CD14-positive monocyte (primary cell): ENCODE data around the gene PAGE3. TPM values are rescaled to one million over a fixed set of nuclear protein-coding genes. Genes with fewer than 3 reads are reported as not detected.

ENCODE experiments used
- DNase-seq, 3 donors: peaks; one replicate each; pipeline ENCODE4 v3.0.0-alpha.2; 2011 to 2022
- H2AFZ ChIP-seq: 2 replicates; pipeline ENCODE4 v1.6.0; 2012; ENCODE audit warnings: mild to moderate bottlenecking, low read depth, low read length, inconsistent platforms; ENCODE audit not compliant: insufficient read depth, poor library complexity, severe bottlenecking
- H3K27ac ChIP-seq, 2 donors: 1 replicate in 1 of 2; 2 replicates in 1 of 2; pipeline ENCODE4 v1.5.1; 2012 to 2013; ENCODE audit warnings: low read length in 2 of 2, control low read depth in 1 of 2, inconsistent platforms in 1 of 2, low read depth in 1 of 2, mild to moderate bottlenecking in 1 of 2
- H3K27me3 ChIP-seq, 2 donors: one replicate each; pipeline versions ENCODE4 v1.6.0 to v1.6.1; 2011 to 2013; ENCODE audit warnings: low read length in 2 of 2; ENCODE audit not compliant: control insufficient read depth in 2 of 2, insufficient read depth in 2 of 2
- H3K36me3 ChIP-seq, 2 donors: replicated peaks in 1 of 2; 1 replicate in 1 of 2; 2 replicates in 1 of 2; pipeline versions ENCODE4 v1.5.1 to v1.6.1; 2012 to 2013; ENCODE audit warnings: low read length in 2 of 2, control low read depth in 1 of 2, inconsistent platforms in 1 of 2, mild to moderate bottlenecking in 1 of 2; ENCODE audit not compliant: insufficient read depth in 2 of 2, control insufficient read depth in 1 of 2
- H3K4me1 ChIP-seq, 2 donors: 1 replicate in 1 of 2; 2 replicates in 1 of 2; pipeline versions ENCODE4 v1.5.1 to v1.6.1; 2012 to 2013; ENCODE audit warnings: low read length in 2 of 2, control low read depth in 1 of 2, inconsistent platforms in 1 of 2, mild to moderate bottlenecking in 1 of 2, moderate library complexity in 1 of 2; ENCODE audit not compliant: insufficient read depth in 2 of 2, control insufficient read depth in 1 of 2
- H3K4me2 ChIP-seq: replicated peaks from 2 replicates; pipeline ENCODE3; 2012; ENCODE audit warnings: low read length, moderate library complexity, mild to moderate bottlenecking; ENCODE audit not compliant: poor library complexity, severe bottlenecking; ENCODE audit errors: extremely low read depth
- H3K4me3 ChIP-seq, 3 experiments: fragments of 200-600 bp in 1 of 3; sonication (generic) in 1 of 3; replicated peaks in 1 of 3; 1 replicate in 2 of 3; 2 replicates in 1 of 3; pipeline ENCODE4 v1.5.1; 2011 to 2013; ENCODE audit warnings: low read length in 3 of 3, mild to moderate bottlenecking in 3 of 3, control low read depth in 2 of 3, low read depth in 2 of 3, inconsistent platforms in 1 of 3, moderate library complexity in 1 of 3
- H3K79me2 ChIP-seq: 2 replicates; pipeline ENCODE4 v1.6.0; 2012; ENCODE audit warnings: mild to moderate bottlenecking, control low read depth, inconsistent platforms, low read length, moderate library complexity; ENCODE audit not compliant: insufficient read depth
- H3K9ac ChIP-seq: 2 replicates; pipeline ENCODE4 v1.6.0; 2017; ENCODE audit warnings: low read length, mild to moderate bottlenecking; ENCODE audit not compliant: insufficient read depth, poor library complexity, severe bottlenecking
- H3K9me3 ChIP-seq, 2 donors: replicated peaks in 1 of 2; 1 replicate in 1 of 2; 2 replicates in 1 of 2; pipeline versions ENCODE4 v1.5.1 to v1.6.1; 2012 to 2013; ENCODE audit warnings: low read length in 2 of 2, control low read depth in 1 of 2; ENCODE audit not compliant: control insufficient read depth in 1 of 2, insufficient read depth in 1 of 2
- H4K20me1 ChIP-seq: 2 replicates; pipeline ENCODE4 v1.6.0; 2012; ENCODE audit warnings: mild to moderate bottlenecking, low read length, control low read depth, moderate library complexity; ENCODE audit not compliant: insufficient read depth
- H3K27ac Mint-ChIP-seq, 7 donors: one replicate each; pipeline ENCODE4 v1.8.0; 2020; ENCODE audit warnings: mild to moderate bottlenecking in 7 of 7, mixed read lengths in 7 of 7, moderate library complexity in 6 of 7, inconsistent platforms in 2 of 7
- H3K27me3 Mint-ChIP-seq, 3 donors: one replicate each; pipeline ENCODE4 v1.8.0; 2021 to 2022; ENCODE audit warnings: low read depth in 3 of 3, mild to moderate bottlenecking in 3 of 3, mixed read lengths in 3 of 3, moderate library complexity in 3 of 3, inconsistent platforms in 1 of 3
- H3K36me3 Mint-ChIP-seq, 2 donors: one replicate each; pipeline ENCODE4 v1.8.0; 2020; ENCODE audit warnings: mixed read lengths in 2 of 2, inconsistent platforms in 1 of 2, mild to moderate bottlenecking in 1 of 2
- H3K4me1 Mint-ChIP-seq: one replicate; pipeline ENCODE4 v1.8.0; 2020; ENCODE audit warnings: mild to moderate bottlenecking, mixed read lengths
- H3K4me3 Mint-ChIP-seq, 2 donors: one replicate each; pipeline ENCODE4 v1.8.0; 2020; ENCODE audit warnings: mild to moderate bottlenecking in 2 of 2, mixed read lengths in 2 of 2, moderate library complexity in 1 of 2
- H3K9me3 Mint-ChIP-seq, 7 donors: one replicate each; pipeline ENCODE4 v1.8.0; 2020 to 2022; ENCODE audit warnings: mixed read lengths in 7 of 7, mild to moderate bottlenecking in 6 of 7, moderate library complexity in 6 of 7, inconsistent platforms in 2 of 7
- CTCF ChIP-seq: fragments of 200-600 bp; IDR thresholded peaks from one replicate; pipeline ENCODE4 v1.8.0; 2022; ENCODE audit warnings: antibody characterized with exemption, mild to moderate bottlenecking
- WGBS: methylation state at CpG from one replicate; pipeline ENCODE4 v1.1.5; 2013; ENCODE audit warnings: missing lambda C conversion rate; ENCODE audit not compliant: insufficient coverage; 5-methylcytosine and 5-hydroxymethylcytosine counted together
- intact Hi-C, 2 donors: fragments of 100-400 bp; cut with micrococcal nuclease; formaldehyde crosslinking; loops; one replicate each; pipeline versions ENCODE4 v1.15.0 to v1.15.1; 2023
- polyA plus RNA-seq, 3 donors: library from polyadenylated mRNA; depleted of rRNA in 1 of 3; unstranded in 2 of 3; stranded (reverse) in 1 of 3; fragments of 300-500 nt in 2 of 3; fragments of >200 nt in 1 of 3; fragmentation: Illumina TruSeq in 2 of 3; gene quantifications; 1 replicate in 2 of 3; 2 replicates in 1 of 3; pipeline ENCODE4 v1.2.3, GENCODE V29; 2012 to 2021

The PAGE3 gene
- polyA plus RNA-seq, 3 donors = not detected

- Mint-ChIP-seq H3K9me3 (peaks cover 0 to 4% (median 2%) of the 10 kb centered on the region in 7 donors), H3K36me3 (no peaks in the 10 kb centered on the region), H3K27me3 (peaks cover 0 to 2% (median 2%) of the 10 kb centered on the region in 3 donors), H3K27ac (no peak overlapping the region), H3K4me1 (no peaks in the 10 kb centered on the region), H3K4me3 (no peak overlapping the region)
- no peaks in the 10 kb centered on the region for H3K36me3 ChIP-seq
- DNase-seq = no peak
- H3K79me2 ChIP-seq = no peaks in the 10 kb centered on the region
- no peaks in the 10 kb centered on the region for H3K27me3 ChIP-seq
- H2AFZ ChIP-seq = no peak overlapping the region
- no peaks in the 10 kb centered on the region for H4K20me1 ChIP-seq
- H3K4me3 ChIP-seq = no peak overlapping the region
- intact Hi-C loops = no loop called here
- no peak overlapping the region for H3K4me2 ChIP-seq
- no peak overlapping the region for H3K27ac ChIP-seq
- no peak for TF ChIP-seq CTCF
- no peak overlapping the region for H3K9ac ChIP-seq
- H3K4me1 ChIP-seq = no peaks in the 10 kb centered on the region
- WGBS = no CpG with 5 or more reads among the region's 2 CpGs
- H3K9me3 ChIP-seq = peaks cover 0 to 3% of the 10 kb centered on the region in 2 donors
Measured at GRCh38 chrX:55260806-55261205, 3.9 kb downstream of the PAGE3 start.

- H3K9ac ChIP-seq = no peak overlapping the region
- no peak overlapping the region for H3K4me3 ChIP-seq
- no peak overlapping the region for H2AFZ ChIP-seq
- H4K20me1 ChIP-seq = no peaks in the 10 kb centered on the region
- no peaks in the 10 kb centered on the region for H3K9me3 ChIP-seq
- no peaks in the 10 kb centered on the region for H3K4me1 ChIP-seq
- H3K79me2 ChIP-seq = no peaks in the 10 kb centered on the region
- TF ChIP-seq CTCF = no peak
- no peak for DNase-seq
- Mint-ChIP-seq H3K4me1 (no peaks in the 10 kb centered on the region), H3K9me3 (peaks cover 0 to 2% (median 1%) of the 10 kb centered on the region in 7 donors), H3K4me3 (no peak overlapping the region), H3K27ac (no peak overlapping the region), H3K27me3 (no peaks in the 10 kb centered on the region), H3K36me3 (no peaks in the 10 kb centered on the region)
- intact Hi-C loops = no loop called here
- H3K27ac ChIP-seq = no peak overlapping the region
- no peaks in the 10 kb centered on the region for H3K27me3 ChIP-seq
- H3K36me3 ChIP-seq = no peaks in the 10 kb centered on the region
- H3K4me2 ChIP-seq = no peak overlapping the region
Measured at GRCh38 chrX:55253528-55253927, 11.2 kb downstream of the PAGE3 start.
